HG03175 (cell line): ENCODE data around the gene MMP12.
A peak's percentile ranks its signal among the peaks of the same experiment; 100 is the strongest.
"Not testable (repeated sequence)": the region's sequence is repeated elsewhere in the genome, so short reads cannot be mapped to it uniquely, and the experiment has no call there.

Experiments
- ATAC-seq: cut with Tn5 transposase; IDR thresholded peaks from one replicate; pipeline ENCODE4 v1.9.1; 2021; ENCODE audit warnings: mild to moderate bottlenecking, moderate library complexity; ENCODE audit not compliant: unreplicated experiment

Gene MMP12

GRCh38 chr11:102874852-102875251, at the start of gene MMP12:
Gene MMP12 (minus strand): TSS chr11:102874982. CDS start chr11:102874937, 45 bp downstream.
- ATAC-seq, result no peak

- no peak for ATAC-seq
These were observed 46.9 kb upstream of the MMP12 start for GRCh38 chr11:102921587-102922220.

GRCh38 chr11:102920118-102920684, 45.4 kb upstream of the MMP12 start:
- ATAC-seq, result peak; percentile 96

- ATAC-seq, result no peak
These were observed 40.2 kb upstream of the MMP12 start for GRCh38 chr11:102915044-102915375.

- peak; percentile 53 for ATAC-seq
These were observed 39.7 kb upstream of the MMP12 start for GRCh38 chr11:102914238-102915043.

GRCh38 chr11:102912482-102912830, 37.7 kb upstream of the MMP12 start:
- ATAC-seq, result no peak

- ATAC-seq, result no peak
These were observed 37.1 kb upstream of the MMP12 start for GRCh38 chr11:102911758-102912481.

GRCh38 chr11:102905848-102906247, 31.1 kb upstream of the MMP12 start:
- ATAC-seq, result not testable (repeated sequence)

GRCh38 chr11:102903895-102904294, 29.1 kb upstream of the MMP12 start:
- not testable (repeated sequence) for ATAC-seq

- no peak for ATAC-seq
These were observed 25.6 kb upstream of the MMP12 start for GRCh38 chr11:102900346-102900745.

- no peak for ATAC-seq
These were observed 17.0 kb upstream of the MMP12 start for GRCh38 chr11:102891736-102892135.

- ATAC-seq, result no peak
These were observed 12.2 kb upstream of the MMP12 start for GRCh38 chr11:102886999-102887398.

GRCh38 chr11:102883141-102883540, 8.4 kb upstream of the MMP12 start:
- ATAC-seq, result no peak

GRCh38 chr11:102882389-102883024, 7.7 kb upstream of the MMP12 start:
- no peak for ATAC-seq

GRCh38 chr11:102879801-102880200, 5.0 kb upstream of the MMP12 start:
- ATAC-seq, result no peak

GRCh38 chr11:102878595-102878994, 3.8 kb upstream of the MMP12 start:
- no peak for ATAC-seq

- ATAC-seq, result not testable (repeated sequence)
These were observed 5.3 kb downstream of the MMP12 start for GRCh38 chr11:102869354-102869964.

- no peak for ATAC-seq
These were observed 6.4 kb downstream of the MMP12 start for GRCh38 chr11:102868339-102868738.

- no peak for ATAC-seq
These were observed 10.1 kb downstream of the MMP12 start for GRCh38 chr11:102864724-102865123.

- ATAC-seq, result no peak
These were observed 20.8 kb downstream of the MMP12 start for GRCh38 chr11:102853956-102854355.

GRCh38 chr11:102853055-102853454, 21.7 kb downstream of the MMP12 start:
- no peak for ATAC-seq
